Measurements from ENCODE around the gene NT5C1A. TPM values are rescaled to one million over a fixed set of nuclear protein-coding genes. Genes with fewer than 3 reads are reported as not detected.
A peak's percentile ranks its signal among the peaks of the same experiment; 100 is the strongest.

Gene NT5C1A
- total and polyA plus RNA-seq, 2 experiments from 2014 or later: 0.16 TPM; not detected in 1

DNA sequence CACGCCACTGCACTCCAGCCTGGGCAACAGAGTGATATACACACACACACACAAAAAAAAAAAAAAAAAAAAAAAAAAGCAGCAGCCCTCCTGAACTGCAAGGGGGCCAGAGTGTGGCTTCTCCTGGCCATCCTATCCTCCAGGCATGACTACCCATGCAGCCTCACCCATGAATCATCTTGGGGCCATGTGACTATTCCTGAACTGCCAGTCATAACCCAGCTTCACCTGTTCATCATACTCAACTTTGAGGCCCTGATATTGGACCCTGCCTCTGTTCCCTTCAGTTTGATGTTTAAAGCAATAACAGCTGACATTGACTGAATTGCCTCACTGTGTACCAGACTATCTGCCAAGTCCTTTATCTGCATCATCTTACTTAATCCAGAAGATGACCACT is 22.1 kb upstream of the NT5C1A start:
- Histone ChIP-seq H3K27ac (no peak overlapping the region), H3K4me1 (ENCODE audit: low read depth) (no peaks in the 10 kb centered on the region), H3K4me3 (no peak overlapping the region), H3K27me3 (peaks cover 99% of the 10 kb centered on the region), H3K9me3 (ENCODE audit: low read depth) (no peaks in the 10 kb centered on the region), H3K36me3 (no peaks in the 10 kb centered on the region)
- TF ChIP-seq, protein P1, sequence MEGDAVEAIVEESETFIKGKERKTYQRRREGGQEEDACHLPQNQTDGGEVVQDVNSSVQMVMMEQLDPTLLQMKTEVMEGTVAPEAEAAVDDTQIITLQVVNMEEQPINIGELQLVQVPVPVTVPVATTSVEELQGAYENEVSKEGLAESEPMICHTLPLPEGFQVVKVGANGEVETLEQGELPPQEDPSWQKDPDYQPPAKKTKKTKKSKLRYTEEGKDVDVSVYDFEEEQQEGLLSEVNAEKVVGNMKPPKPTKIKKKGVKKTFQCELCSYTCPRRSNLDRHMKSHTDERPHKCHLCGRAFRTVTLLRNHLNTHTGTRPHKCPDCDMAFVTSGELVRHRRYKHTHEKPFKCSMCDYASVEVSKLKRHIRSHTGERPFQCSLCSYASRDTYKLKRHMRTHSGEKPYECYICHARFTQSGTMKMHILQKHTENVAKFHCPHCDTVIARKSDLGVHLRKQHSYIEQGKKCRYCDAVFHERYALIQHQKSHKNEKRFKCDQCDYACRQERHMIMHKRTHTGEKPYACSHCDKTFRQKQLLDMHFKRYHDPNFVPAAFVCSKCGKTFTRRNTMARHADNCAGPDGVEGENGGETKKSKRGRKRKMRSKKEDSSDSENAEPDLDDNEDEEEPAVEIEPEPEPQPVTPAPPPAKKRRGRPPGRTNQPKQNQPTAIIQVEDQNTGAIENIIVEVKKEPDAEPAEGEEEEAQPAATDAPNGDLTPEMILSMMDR (IDR thresholded peaks at IDR 0.05; ENCODE audit: low read depth, low read length): no peak
- DNase-seq (ENCODE audit: low read depth in 1 of 2, low spot score in 1 of 2): no peak

DNA sequence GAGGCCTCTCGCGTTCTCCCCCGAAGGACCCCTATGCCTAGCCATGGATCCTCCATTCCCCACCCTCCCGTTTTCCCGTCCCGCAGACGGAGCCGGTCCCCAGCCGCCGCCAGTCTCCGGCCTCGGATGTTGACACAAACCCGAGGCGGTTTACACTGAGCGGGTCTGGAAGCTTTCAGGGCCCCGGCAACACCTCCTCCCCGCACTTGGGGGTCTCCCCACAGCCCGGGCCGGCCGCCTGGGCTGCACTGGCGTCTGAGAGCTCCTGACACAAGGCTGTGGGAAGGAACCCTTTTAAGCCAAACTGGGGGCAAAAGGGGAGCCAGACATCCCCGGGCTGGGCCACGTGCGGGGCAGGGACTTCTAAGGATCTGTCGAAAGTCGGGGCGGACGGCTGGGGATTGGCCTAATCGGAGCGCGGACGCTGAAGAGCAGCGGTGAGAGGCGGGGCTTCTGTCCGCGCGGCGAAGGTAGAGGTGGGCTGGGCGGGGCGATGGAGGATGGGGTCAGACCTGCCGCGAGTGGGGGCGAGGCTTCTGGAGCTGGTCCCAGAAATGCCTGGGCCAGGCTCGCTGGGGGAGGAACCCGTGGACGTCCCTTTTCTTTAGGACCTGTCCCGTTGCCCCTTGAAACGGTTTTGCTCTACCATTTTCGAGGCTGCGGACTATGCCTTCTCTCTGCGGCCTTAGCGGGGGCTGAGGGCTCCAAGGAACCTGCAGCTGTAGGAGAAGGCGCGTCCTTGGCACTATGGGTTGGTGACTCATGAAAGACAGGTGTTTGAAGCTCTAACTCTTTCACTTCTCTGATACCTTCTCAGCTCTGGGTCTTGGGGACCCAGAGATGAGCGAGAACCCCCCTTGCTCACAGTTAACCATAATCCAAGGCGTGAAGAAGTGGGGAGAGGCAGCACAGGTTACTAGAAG is 20.5 kb upstream of the NT5C1A start:
- Histone ChIP-seq H3K9me3 (ENCODE audit: low read depth) (no peaks in the 10 kb centered on the region), H3K36me3 (no peaks in the 10 kb centered on the region), H3K4me3 (peak overlapping the region; percentile 5), H3K27me3 (peaks cover 99% of the 10 kb centered on the region), H3K27ac (no peak overlapping the region), H3K4me1 (ENCODE audit: low read depth) (no peaks in the 10 kb centered on the region)
- DNase-seq (ENCODE audit: low read depth in 1 of 2, low spot score in 1 of 2): no peak
- TF ChIP-seq, protein P1 (IDR thresholded peaks at IDR 0.05; ENCODE audit: low read depth, low read length): no peak

DNA sequence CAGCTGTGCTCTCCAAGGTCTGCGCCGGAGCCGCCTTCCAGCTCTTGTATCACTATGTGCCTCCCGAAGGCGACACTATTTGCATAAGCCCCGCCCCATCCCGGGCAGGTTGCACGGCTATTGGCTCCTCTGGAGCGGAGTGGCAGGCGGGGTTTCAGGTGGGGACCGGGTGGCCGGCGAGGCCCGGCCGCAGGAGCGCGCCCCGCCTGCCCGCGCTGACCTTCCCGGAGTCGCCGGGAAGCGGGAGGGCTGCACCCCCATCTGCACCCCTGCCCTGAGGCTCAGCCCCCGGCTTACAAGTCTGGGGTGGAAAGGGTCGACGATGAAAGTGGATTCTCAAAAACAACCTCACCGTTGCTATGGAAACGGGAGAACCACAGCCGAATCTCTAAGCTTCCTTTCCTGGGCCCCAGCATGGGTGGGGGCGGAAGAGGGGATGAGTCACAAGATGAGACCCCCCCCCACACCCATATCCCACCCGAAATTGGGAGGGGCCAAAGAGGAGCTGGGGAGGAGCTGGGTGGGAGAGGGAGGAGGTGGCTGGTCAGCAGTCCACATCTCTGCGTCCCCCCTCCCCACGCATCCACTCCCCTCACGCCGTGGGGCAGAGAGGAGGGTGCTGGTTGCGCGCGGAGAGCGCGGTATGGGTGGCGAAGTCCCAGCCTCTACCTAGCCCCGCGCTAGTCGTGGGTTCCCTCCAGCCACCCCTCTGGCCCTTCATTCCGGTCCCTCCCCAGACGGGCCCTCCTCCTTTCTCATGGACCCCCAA is 19.7 kb upstream of the NT5C1A start, which contains the start of gene HPCAL4:
Gene HPCAL4 (minus strand): TSS at position 51 of the 769 bp plus-strand sequence. CDS start 6,830 bp downstream, outside the sequence.
- TF ChIP-seq, protein P1 (IDR thresholded peaks at IDR 0.05; ENCODE audit: low read depth, low read length): no peak
- H3K4me3 ChIP-seq: peak within 1 kb of the TSS; percentile 5
- DNase-seq (ENCODE audit: low read depth in 1 of 2, low spot score in 1 of 2): peak; percentile 78 to 97
- H3K4me1 ChIP-seq (ENCODE audit: low read depth): no peaks in the 10 kb centered on the region
- no peaks in the 10 kb centered on the region for H3K36me3 ChIP-seq
- H3K27ac ChIP-seq: no peak within 1 kb of the TSS
- H3K9me3 ChIP-seq (ENCODE audit: low read depth): no peaks in the 10 kb centered on the region
- H3K27me3 ChIP-seq: peaks cover 99% of the 10 kb centered on the region

DNA sequence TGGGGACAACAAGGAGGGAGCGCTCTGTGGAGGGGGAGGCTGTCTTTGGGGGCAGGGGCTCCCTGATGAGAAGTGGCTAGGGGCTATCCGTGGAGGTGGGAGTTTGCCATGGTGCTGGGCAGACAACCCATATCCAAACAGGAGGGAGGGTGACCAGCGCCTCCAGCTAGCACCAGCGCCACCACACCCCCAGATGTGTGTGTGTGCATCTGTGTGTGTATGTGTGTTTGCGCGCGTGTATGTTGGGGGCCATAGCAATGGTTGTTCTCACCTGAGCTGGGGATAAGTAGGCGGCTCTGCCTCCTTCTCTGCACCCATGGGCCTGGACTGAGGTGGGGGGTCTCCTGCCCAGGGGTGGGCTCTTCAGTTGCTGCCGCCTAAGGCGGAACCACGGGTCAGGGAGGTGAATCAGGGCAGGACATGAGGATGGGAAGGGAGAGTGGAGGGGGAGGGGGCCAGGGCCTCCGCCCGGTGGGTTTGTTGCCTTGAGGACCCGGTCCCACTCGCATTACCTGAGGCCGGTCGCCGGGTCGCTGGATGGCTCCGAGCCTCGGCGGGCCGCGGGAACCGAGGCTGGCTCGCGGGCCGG is 19.0 kb upstream of the NT5C1A start:
- Histone ChIP-seq H3K4me3 (no peak overlapping the region), H3K36me3 (no peaks in the 10 kb centered on the region), H3K27me3 (peaks cover 98% of the 10 kb centered on the region), H3K27ac (no peak overlapping the region), H3K9me3 (ENCODE audit: low read depth) (no peaks in the 10 kb centered on the region), H3K4me1 (ENCODE audit: low read depth) (no peaks in the 10 kb centered on the region)
- no peak for DNase-seq (ENCODE audit: low read depth in 1 of 2, low spot score in 1 of 2)
- TF ChIP-seq, protein P1 (IDR thresholded peaks at IDR 0.05; ENCODE audit: low read depth, low read length): no peak

DNA sequence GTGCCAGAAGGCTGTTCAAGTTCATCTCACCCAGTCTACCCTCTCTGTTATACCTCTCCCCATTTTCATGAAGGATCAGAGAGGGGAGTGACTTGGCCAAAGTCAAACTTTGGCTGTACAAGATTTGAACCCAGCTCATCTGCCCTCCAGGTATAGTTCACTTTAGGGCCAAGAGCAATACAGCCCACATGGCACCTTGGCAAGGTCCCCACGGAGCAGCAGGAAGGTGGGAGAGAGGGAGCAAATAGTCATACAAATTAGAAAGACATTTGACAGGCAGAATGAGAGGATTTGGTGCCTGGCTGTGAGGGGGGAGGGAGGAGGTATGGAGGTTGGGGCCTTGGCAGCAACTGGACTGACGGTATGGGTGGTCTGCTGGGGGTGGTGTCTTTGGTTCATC is 18.3 kb upstream of the NT5C1A start:
- no peaks in the 10 kb centered on the region for H3K36me3 ChIP-seq

More for the DNA sequence above, 18.3 kb upstream of the NT5C1A start:
- Histone ChIP-seq H3K27ac (no peak overlapping the region), H3K4me3 (no peak overlapping the region), H3K27me3 (peaks cover 95% of the 10 kb centered on the region), H3K4me1 (ENCODE audit: low read depth) (no peaks in the 10 kb centered on the region), H3K9me3 (ENCODE audit: low read depth) (no peaks in the 10 kb centered on the region)
- no peak for DNase-seq (ENCODE audit: low read depth in 1 of 2, low spot score in 1 of 2)
- TF ChIP-seq, protein P1 (IDR thresholded peaks at IDR 0.05; ENCODE audit: low read depth, low read length): no peak
